ENCODE data around the gene CRB3. TPM values are rescaled to one million over a fixed set of nuclear protein-coding genes. Genes with fewer than 3 reads are reported as not detected.

CRB3 gene
- total and polyA plus RNA-seq, 2 of the 13 experiments (the other 11 are each of a cell fraction or from before 2014, with no cell fraction given) = 10.6 to 25.6 TPM

DNA sequence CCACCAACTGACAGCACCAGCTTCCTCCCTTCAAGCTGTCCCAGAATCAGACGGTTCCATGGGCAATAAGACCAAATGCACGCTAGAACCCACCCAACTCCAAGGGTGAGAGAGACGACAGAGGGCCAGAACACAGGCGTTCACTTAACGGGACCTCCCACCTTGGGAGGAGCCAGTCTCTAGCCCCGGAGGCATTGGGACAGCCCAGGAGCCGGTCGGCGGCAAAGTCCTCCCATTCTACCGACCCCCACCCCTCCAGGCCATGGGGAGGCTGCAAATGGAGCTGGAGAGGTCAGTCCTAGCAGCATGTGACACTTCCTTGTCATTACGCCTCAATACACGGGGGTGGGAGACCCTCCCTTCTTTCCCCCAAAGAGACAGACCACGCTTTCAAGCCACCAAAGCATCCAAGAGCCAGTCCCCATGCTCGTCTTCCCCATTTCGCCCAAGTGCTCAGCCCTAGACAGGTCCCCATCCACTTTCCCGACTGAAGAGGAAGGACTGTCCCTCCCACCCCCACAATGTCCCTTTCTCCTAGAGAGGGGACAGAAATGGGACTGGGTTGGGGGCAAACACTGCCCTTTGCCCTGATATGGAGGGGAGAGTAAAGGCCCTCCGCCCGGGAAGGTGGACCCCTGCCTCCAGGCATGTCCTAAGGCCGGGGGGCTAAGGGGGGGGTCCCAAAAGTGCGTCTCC lies 40.4 kb upstream of the CRB3 start (continued):
- TF ChIP-seq KDM1A (CRISPR knock-in tag; IDR thresholded peaks at IDR 0.05) = no peak
- TF ChIP-seq, protein P1, sequence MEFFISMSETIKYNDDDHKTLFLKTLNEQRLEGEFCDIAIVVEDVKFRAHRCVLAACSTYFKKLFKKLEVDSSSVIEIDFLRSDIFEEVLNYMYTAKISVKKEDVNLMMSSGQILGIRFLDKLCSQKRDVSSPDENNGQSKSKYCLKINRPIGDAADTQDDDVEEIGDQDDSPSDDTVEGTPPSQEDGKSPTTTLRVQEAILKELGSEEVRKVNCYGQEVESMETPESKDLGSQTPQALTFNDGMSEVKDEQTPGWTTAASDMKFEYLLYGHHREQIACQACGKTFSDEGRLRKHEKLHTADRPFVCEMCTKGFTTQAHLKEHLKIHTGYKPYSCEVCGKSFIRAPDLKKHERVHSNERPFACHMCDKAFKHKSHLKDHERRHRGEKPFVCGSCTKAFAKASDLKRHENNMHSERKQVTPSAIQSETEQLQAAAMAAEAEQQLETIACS (CRISPR knock-in tag; IDR thresholded peaks at IDR 0.05) = no peak
- TF ChIP-seq EED (CRISPR knock-in tag; IDR thresholded peaks at IDR 0.05) = no peak
- no peak for TF ChIP-seq ZNF414 (CRISPR knock-in tag; IDR thresholded peaks at IDR 0.05)
- TF ChIP-seq ZBTB34 (CRISPR knock-in tag; IDR thresholded peaks at IDR 0.05) = no peak
- TF ChIP-seq, protein P2, sequence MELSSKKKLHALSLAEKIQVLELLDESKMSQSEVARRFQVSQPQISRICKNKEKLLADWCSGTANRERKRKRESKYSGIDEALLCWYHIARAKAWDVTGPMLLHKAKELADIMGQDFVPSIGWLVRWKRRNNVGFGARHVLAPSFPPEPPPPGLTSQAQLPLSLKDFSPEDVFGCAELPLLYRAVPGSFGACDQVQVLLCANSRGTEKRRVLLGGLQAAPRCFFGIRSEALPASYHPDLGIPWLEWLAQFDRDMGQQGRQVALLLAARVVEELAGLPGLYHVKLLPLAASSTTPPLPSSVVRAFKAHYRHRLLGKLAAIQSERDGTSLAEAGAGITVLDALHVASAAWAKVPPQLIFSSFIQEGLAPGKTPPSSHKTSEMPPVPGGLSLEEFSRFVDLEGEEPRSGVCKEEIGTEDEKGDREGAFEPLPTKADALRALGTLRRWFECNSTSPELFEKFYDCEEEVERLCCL (CRISPR knock-in tag; IDR thresholded peaks at IDR 0.05; ENCODE audit: borderline replicate concordance) = no peak
- TF ChIP-seq TBX3 (IDR thresholded peaks at IDR 0.05; ENCODE audit: borderline replicate concordance) = no peak
- no peak for TF ChIP-seq ZNF556 (CRISPR knock-in tag; IDR thresholded peaks at IDR 0.05; ENCODE audit: borderline replicate concordance)
- no peak for TF ChIP-seq NFE2L2 (IDR thresholded peaks at IDR 0.05; ENCODE audit: low read length)
- TF ChIP-seq ZNF10 (CRISPR knock-in tag; IDR thresholded peaks at IDR 0.05; ENCODE audit: borderline replicate concordance, low read depth) = no peak
- peak; percentile 15 for TF ChIP-seq TEAD3 (CRISPR knock-in tag; optimal IDR thresholded peaks at IDR 0.05; ENCODE audit: borderline replicate concordance)
- TF ChIP-seq, protein P3, sequence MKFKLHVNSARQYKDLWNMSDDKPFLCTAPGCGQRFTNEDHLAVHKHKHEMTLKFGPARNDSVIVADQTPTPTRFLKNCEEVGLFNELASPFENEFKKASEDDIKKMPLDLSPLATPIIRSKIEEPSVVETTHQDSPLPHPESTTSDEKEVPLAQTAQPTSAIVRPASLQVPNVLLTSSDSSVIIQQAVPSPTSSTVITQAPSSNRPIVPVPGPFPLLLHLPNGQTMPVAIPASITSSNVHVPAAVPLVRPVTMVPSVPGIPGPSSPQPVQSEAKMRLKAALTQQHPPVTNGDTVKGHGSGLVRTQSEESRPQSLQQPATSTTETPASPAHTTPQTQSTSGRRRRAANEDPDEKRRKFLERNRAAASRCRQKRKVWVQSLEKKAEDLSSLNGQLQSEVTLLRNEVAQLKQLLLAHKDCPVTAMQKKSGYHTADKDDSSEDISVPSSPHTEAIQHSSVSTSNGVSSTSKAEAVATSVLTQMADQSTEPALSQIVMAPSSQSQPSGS (CRISPR knock-in tag; IDR thresholded peaks at IDR 0.05) = no peak
- 0 out of 2 replicates have a peak, but pooled peaks have one; percentile 21 for TF ChIP-seq ZFY (CRISPR knock-in tag; IDR thresholded peaks at IDR 0.05)
- TF ChIP-seq ARNT (IDR thresholded peaks at IDR 0.05) = no peak
- no peak for TF ChIP-seq FOXP1 (IDR thresholded peaks at IDR 0.05)
- TF ChIP-seq FOXP1 (CRISPR knock-in tag; IDR thresholded peaks at IDR 0.05) = no peak
- no peak for TF ChIP-seq CEBPG (CRISPR knock-in tag; IDR thresholded peaks at IDR 0.05)
- no peak for TF ChIP-seq CBFB (CRISPR knock-in tag; IDR thresholded peaks at IDR 0.05)
- TF ChIP-seq ZNF747 (CRISPR knock-in tag; IDR thresholded peaks at IDR 0.05; ENCODE audit: borderline replicate concordance) = no peak
- no peak for TF ChIP-seq KAT7 (CRISPR knock-in tag; IDR thresholded peaks at IDR 0.05; ENCODE audit: borderline replicate concordance)
- TF ChIP-seq MEF2D (CRISPR knock-in tag; IDR thresholded peaks at IDR 0.05) = no peak
- no peak for TF ChIP-seq ZNF44 (CRISPR knock-in tag; IDR thresholded peaks at IDR 0.05)
- TF ChIP-seq, protein P4, sequence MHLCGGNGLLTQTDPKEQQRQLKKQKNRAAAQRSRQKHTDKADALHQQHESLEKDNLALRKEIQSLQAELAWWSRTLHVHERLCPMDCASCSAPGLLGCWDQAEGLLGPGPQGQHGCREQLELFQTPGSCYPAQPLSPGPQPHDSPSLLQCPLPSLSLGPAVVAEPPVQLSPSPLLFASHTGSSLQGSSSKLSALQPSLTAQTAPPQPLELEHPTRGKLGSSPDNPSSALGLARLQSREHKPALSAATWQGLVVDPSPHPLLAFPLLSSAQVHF (CRISPR knock-in tag; IDR thresholded peaks at IDR 0.05) = no peak
- no peak for TF ChIP-seq REPIN1 (CRISPR knock-in tag; IDR thresholded peaks at IDR 0.05; ENCODE audit: borderline replicate concordance, low read depth)
- TF ChIP-seq ZNF703 (CRISPR knock-in tag; IDR thresholded peaks at IDR 0.05; ENCODE audit: borderline replicate concordance) = no peak
- TF ChIP-seq ZFYVE20 (CRISPR knock-in tag; IDR thresholded peaks at IDR 0.05; ENCODE audit: borderline replicate concordance, low read depth) = no peak
- no peak for TF ChIP-seq MIXL1 (CRISPR knock-in tag; IDR thresholded peaks at IDR 0.05)

Data from HepG2 (cell line).